GM12878 (cell line): Measurements from ENCODE around the gene NISCH. TPM values are rescaled to one million over a fixed set of nuclear protein-coding genes. Genes with fewer than 3 reads are reported as not detected.

Experiments
- ATAC-seq: fragments of 200-7000 bp; cut with Tn5 transposase; 3 replicates; pipeline ENCODE4 v1.9.1; 2020; ENCODE audit warnings: mild to moderate bottlenecking, moderate library complexity
- BruUV-seq: library from RNA; stranded (reverse); fragments of 400-500 nt; replicated peaks from 2 replicates; lab custom pipeline; 2021; lab: Mats Ljungman, UMichigan
- CTCF ChIA-PET: fragments of 300-600 bp; sonication (Branson Sonifier 250); formaldehyde crosslinking; extraction: SDS; loops from one replicate; lab custom pipeline; 2021; ENCODE audit warnings: inconsistent platforms; lab: Yijun Ruan, JAX
- POLR2A ChIA-PET: fragments of 350-600 bp; formaldehyde crosslinking; extraction: SDS; loops from one replicate; lab custom pipeline; 2021; ENCODE audit warnings: inconsistent platforms; lab: Charles Lee
- RAD21 ChIA-PET: fragments of 300-600 bp; sonication (Branson Sonifier 250); formaldehyde crosslinking; loops from one replicate; lab custom pipeline; 2023; ENCODE audit warnings: antibody characterized with exemption; ENCODE audit not compliant: unreplicated experiment; lab: Charles Lee
- SMC1A ChIA-PET: fragments of 300-600 bp; sonication (Branson Sonifier 250); formaldehyde crosslinking; loops from one replicate; lab custom pipeline; 2023; ENCODE audit not compliant: unreplicated experiment, uncharacterized antibody; lab: Charles Lee
- DNase-seq: peaks from one replicate; pipeline ENCODE4 v3.0.0-alpha.2; 2011; ENCODE audit warnings: low read depth, low spot score
- FAIRE-seq: peaks from 3 replicates; lab custom pipeline; 2011; peaks lifted over from hg19 to GRCh38; lab: Jason Lieb, UNC
- H2AFZ ChIP-seq: 2 replicates; pipeline ENCODE4 v1.6.0; 2011; ENCODE audit warnings: low read depth, low read length, control low read depth; ENCODE audit not compliant: control insufficient read depth
- H3K27ac ChIP-seq: 2 replicates; pipeline ENCODE4 v1.5.1; 2011; ENCODE audit warnings: control low read depth; ENCODE audit not compliant: control insufficient read depth, insufficient read depth
- H3K27me3 ChIP-seq, 2 experiments: replicated peaks in 1 of 2; 2 replicates each; pipeline versions ENCODE4 v1.6.0 to v1.6.1; 2011; ENCODE audit warnings: low read length in 1 of 2; ENCODE audit not compliant: control insufficient read depth in 2 of 2, insufficient read depth in 2 of 2
- H3K36me3 ChIP-seq, 2 experiments: 2 replicates each; pipeline ENCODE4 v1.5.1; 2011; ENCODE audit warnings: low read length in 1 of 2; ENCODE audit not compliant: control insufficient read depth in 2 of 2, insufficient read depth in 2 of 2
- H3K4me1 ChIP-seq: 2 replicates; pipeline ENCODE4 v1.6.1; 2011; ENCODE audit warnings: mild to moderate bottlenecking, low read length, moderate library complexity, mixed read lengths; ENCODE audit not compliant: control insufficient read depth, insufficient read depth
- H3K4me2 ChIP-seq: 2 replicates; pipeline ENCODE4 v1.6.0; 2011; ENCODE audit warnings: control low read depth; ENCODE audit not compliant: control insufficient read depth, insufficient read depth
- H3K4me3 ChIP-seq: fragments of 200-600 bp; sonication (generic); 2 replicates; pipeline ENCODE4 v1.5.1; 2016
- H3K79me2 ChIP-seq: 2 replicates; pipeline ENCODE4 v1.6.0; 2011; ENCODE audit warnings: low read length; ENCODE audit not compliant: control insufficient read depth, insufficient read depth
- H3K9ac ChIP-seq: 2 replicates; pipeline ENCODE4 v1.8.0; 2011; ENCODE audit warnings: low read length, control low read depth, mixed read lengths; ENCODE audit not compliant: control insufficient read depth, insufficient read depth
- H3K9me3 ChIP-seq: replicated peaks from 3 replicates; pipeline ENCODE4 v1.5.1; 2011; ENCODE audit warnings: mild to moderate bottlenecking, low read length; ENCODE audit not compliant: control insufficient read depth, insufficient read depth
- H4K20me1 ChIP-seq: 2 replicates; pipeline ENCODE4 v1.6.0; 2011; ENCODE audit not compliant: control insufficient read depth, insufficient read depth
- BACH1 ChIP-seq: fragments of 450-650 bp; IDR thresholded peaks from 2 replicates; pipeline ENCODE4 v1.6.1; 2017; ENCODE audit warnings: mild to moderate bottlenecking, borderline replicate concordance
- BMI1 ChIP-seq: fragments of 450-650 bp; IDR thresholded peaks from 2 replicates; pipeline ENCODE4 v1.6.1; 2016; ENCODE audit warnings: mild to moderate bottlenecking, moderate library complexity, borderline replicate concordance
- CUX1 ChIP-seq: IDR thresholded peaks from 2 replicates; pipeline ENCODE4 v1.6.1; 2012; ENCODE audit warnings: improper control_type of control experiment, low read depth, low read length; ENCODE audit not compliant: insufficient replicate concordance
- EZH2 ChIP-seq: IDR thresholded peaks from 2 replicates; pipeline ENCODE4 v1.6.1; 2012; ENCODE audit warnings: low read depth, mild to moderate bottlenecking, control low read depth, inconsistent platforms, low read length, borderline replicate concordance; ENCODE audit not compliant: control insufficient read depth
- FOXM1 ChIP-seq: IDR thresholded peaks from 2 replicates; pipeline ENCODE4 v1.6.1; 2012; ENCODE audit warnings: low read depth, mild to moderate bottlenecking, inconsistent platforms, low read length, moderate library complexity
- GATAD2B ChIP-seq: fragments of 450-650 bp; conservative IDR thresholded peaks from 2 replicates; pipeline ENCODE4 v1.6.1; 2017; ENCODE audit warnings: low read depth, mild to moderate bottlenecking, moderate library complexity
- POLR2A ChIP-seq: IDR thresholded peaks from 2 replicates; pipeline ENCODE4 v1.6.1; 2011; ENCODE audit warnings: low read depth, mild to moderate bottlenecking, low read length
- POU2F2 ChIP-seq: IDR thresholded peaks from 3 replicates; pipeline ENCODE4 v1.6.1; 2011; ENCODE audit warnings: low read depth, mild to moderate bottlenecking, low read length, borderline replicate concordance
- TCF3 ChIP-seq: IDR thresholded peaks from 2 replicates; pipeline ENCODE4 v1.6.1; 2012; ENCODE audit warnings: low read depth, mild to moderate bottlenecking, low read length, borderline replicate concordance; ENCODE audit not compliant: insufficient read depth
- ZBTB33 ChIP-seq: fragments of 450-650 bp; IDR thresholded peaks from 2 replicates; pipeline ENCODE4 v1.6.1; 2017; ENCODE audit warnings: mild to moderate bottlenecking
- WGBS: methylation state at CpG from one replicate; pipeline ENCODE4 v1.1.6; 2016; ENCODE audit warnings: low lambda C conversion rate; ENCODE audit not compliant: insufficient replicate concordance, insufficient coverage; ENCODE audit errors: missing lambda C conversion rate; 5-methylcytosine and 5-hydroxymethylcytosine counted together
- in situ Hi-C: fragments of 300-500 bp; cut with MboI; formaldehyde crosslinking; loops from 9 replicates; pipeline ENCODE4 v1.14.3; 2018; ENCODE audit warnings: mixed read lengths
- intact Hi-C: fragments of 100-400 bp; cut with micrococcal nuclease; formaldehyde crosslinking; loops from one replicate; pipeline ENCODE4 v1.14.2; 2022; ENCODE audit not compliant: unreplicated experiment
- polyA plus RNA-seq, 11 experiments: library from polyadenylated mRNA; depleted of rRNA in 4 of 11; unstranded in 6 of 11; stranded (reverse) in 5 of 11; fragments of >200 nt; fragmentation: Nextera tagmentation in 4 of 11; fragmentation: Illumina TruSeq in 1 of 11; extraction: Ambion mirVana in 4 of 11; extraction: Trizol in 1 of 11; gene quantifications; 1 replicate in 1 of 11; 2 replicates in 10 of 11; pipeline versions ENCODE4 v1.2.1 to v1.2.3, GENCODE V29; 2011 to 2016; ENCODE audit warnings: inconsistent platforms in 2 of 11, missing spikeins in 2 of 11, low read depth in 1 of 11
- total RNA-seq, 4 experiments: library from RNA; depleted of rRNA in 3 of 4; stranded (reverse); fragments of >200 nt in 3 of 4; fragmentation: Illumina TruSeq in 1 of 4; extraction: Trizol in 1 of 4; gene quantifications; 2 replicates each; pipeline versions ENCODE4 v1.2.1 to v1.2.3, GENCODE V29; 2013 to 2021
- TF ChIP-seq, protein P1 (sequence below): IDR thresholded peaks from 2 replicates; pipeline ENCODE4 v1.6.1; 2012; ENCODE audit warnings: low read depth, low read length, improper control_type of control experiment
- TF ChIP-seq, protein P2 (sequence below): fragments of 450-650 bp; IDR thresholded peaks from 2 replicates; pipeline ENCODE4 v1.6.1; 2017; ENCODE audit warnings: low read depth, mild to moderate bottlenecking, moderate library complexity

NISCH gene
- total and polyA plus RNA-seq, 10 of the 15 experiments (the other 5 are each of a cell fraction or from before 2014, with no cell fraction given), result 0.76 to 52.5 (median 24.6) TPM

DNA sequence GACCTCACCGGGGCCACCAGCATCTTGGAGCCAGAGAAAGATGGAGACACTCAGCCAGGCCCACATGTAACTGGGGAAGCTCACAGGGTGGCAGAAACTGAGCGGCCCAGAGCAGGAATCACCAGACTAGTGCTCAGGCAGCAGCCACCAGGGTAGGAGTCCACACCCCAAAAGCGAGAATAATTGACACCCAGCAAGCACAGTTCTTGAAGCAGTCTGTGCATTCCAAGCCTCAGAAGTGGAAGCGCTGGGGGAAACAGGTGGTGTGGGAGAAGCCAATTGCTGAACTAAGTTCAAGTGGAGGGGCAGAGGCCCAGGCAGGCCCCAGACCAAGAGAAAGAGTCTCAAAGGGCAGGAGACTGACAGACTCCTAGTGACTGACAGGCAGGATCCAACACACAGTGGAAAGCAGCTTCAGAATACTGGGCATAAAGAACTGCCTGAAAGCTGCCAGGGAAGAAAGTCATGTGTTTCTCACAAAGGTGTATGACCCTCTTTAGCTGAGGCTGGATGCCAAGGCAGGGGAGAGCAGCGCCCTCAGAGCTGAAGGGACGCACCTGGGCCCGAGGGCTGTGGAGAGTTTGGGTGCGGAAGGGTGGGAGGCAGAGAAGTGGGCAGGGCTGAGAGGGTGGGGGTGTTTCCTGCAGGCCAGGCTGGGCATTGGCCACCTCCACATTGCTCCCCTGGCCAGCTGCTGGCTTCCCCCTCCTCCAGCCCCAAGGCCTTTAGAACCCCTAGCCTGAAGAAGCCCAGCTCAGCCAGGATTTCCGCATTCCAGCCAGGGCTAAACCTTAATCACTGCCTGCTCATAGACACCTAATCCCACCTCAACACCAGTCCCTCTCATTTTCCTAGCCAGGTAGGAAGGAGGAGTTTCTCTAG is 70.5 kb downstream of the NISCH start:
- Histone ChIP-seq H3K4me2 (no peak overlapping the region), H2AFZ (no peak overlapping the region), H3K9ac (no peak overlapping the region), H4K20me1 (no peaks in the 10 kb centered on the region), H3K36me3 (peaks cover 0 to 15% of the 10 kb centered on the region in 2 experiments; a peak in 2 of 4 replicates), H3K27ac (no peak overlapping the region), H3K27me3 (no peaks in the 10 kb centered on the region), H3K79me2 (peaks cover 3% of the 10 kb centered on the region), H3K4me3 (no peak overlapping the region), H3K9me3 (no peaks in the 10 kb centered on the region), H3K4me1 (no peaks in the 10 kb centered on the region)
- CTCF ChIA-PET, result no interaction called here
- POLR2A ChIA-PET, result interaction anchor here (1.3 kb wide), 1 partner anchor 10 kb away, joined by 3 read pairs; the partner anchor contains the start of gene UQCC5
- RAD21 ChIA-PET, result no interaction called here
- ATAC-seq (no peak), DNase-seq (no peak), FAIRE-seq (no peak)
- intact Hi-C loops (no loop called here), in situ Hi-C loops (no loop called here)
- WGBS, result 97% methylated on average over 9 of the region's 9 CpGs
- SMC1A ChIA-PET, result no interaction called here
- BruUV-seq, result no TSS peak
- TF ChIP-seq POU2F2 (no peak), BMI1 (no peak), FOXM1 (no peak), CUX1 (no peak), BACH1 (no peak), EZH2 (no peak), POLR2A (no peak; the same call in 1 of the 2 replicates), TCF3 (no peak), ZBTB33 (no peak), GATAD2B (no peak)
- TF ChIP-seq, protein P1, sequence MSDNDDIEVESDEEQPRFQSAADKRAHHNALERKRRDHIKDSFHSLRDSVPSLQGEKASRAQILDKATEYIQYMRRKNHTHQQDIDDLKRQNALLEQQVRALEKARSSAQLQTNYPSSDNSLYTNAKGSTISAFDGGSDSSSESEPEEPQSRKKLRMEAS, result no peak
- TF ChIP-seq, protein P2, sequence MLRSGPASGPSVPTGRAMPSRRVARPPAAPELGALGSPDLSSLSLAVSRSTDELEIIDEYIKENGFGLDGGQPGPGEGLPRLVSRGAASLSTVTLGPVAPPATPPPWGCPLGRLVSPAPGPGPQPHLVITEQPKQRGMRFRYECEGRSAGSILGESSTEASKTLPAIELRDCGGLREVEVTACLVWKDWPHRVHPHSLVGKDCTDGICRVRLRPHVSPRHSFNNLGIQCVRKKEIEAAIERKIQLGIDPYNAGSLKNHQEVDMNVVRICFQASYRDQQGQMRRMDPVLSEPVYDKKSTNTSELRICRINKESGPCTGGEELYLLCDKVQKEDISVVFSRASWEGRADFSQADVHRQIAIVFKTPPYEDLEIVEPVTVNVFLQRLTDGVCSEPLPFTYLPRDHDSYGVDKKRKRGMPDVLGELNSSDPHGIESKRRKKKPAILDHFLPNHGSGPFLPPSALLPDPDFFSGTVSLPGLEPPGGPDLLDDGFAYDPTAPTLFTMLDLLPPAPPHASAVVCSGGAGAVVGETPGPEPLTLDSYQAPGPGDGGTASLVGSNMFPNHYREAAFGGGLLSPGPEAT, result no peak
